Thyroid gland (tissue), 4 donors: Measurements from ENCODE around the gene FBXO24. TPM values are rescaled to one million over a fixed set of nuclear protein-coding genes. Genes with fewer than 3 reads are reported as not detected.

Experiments
- DNase-seq, 2 donors: peaks; one replicate each; pipeline ENCODE4 v3.0.0-alpha.2; 2019
- H3K27ac ChIP-seq, 3 donors: fragments of 200-600 bp; sonication (generic); 1 replicate in 2 of 3; 2 replicates in 1 of 3; pipeline ENCODE4 v1.5.1; 2016 to 2019; ENCODE audit warnings: mild to moderate bottlenecking in 1 of 3, moderate library complexity in 1 of 3
- H3K27me3 ChIP-seq: fragments of 200-600 bp; sonication (generic); one replicate; pipeline ENCODE4 v1.5.1; 2019
- H3K36me3 ChIP-seq, 2 donors: fragments of 200-600 bp; sonication (generic); one replicate each; pipeline ENCODE4 v1.5.1; 2016 to 2019
- H3K4me1 ChIP-seq, 2 donors: fragments of 200-600 bp; sonication (generic); one replicate each; pipeline ENCODE4 v1.5.1; 2017 to 2019
- H3K4me3 ChIP-seq, 3 donors: fragments of 200-600 bp; sonication (generic); replicated peaks in 1 of 3; 1 replicate in 2 of 3; 2 replicates in 1 of 3; pipeline ENCODE4 v1.5.1; 2016; ENCODE audit warnings: mild to moderate bottlenecking in 1 of 3
- H3K9me3 ChIP-seq: fragments of 200-600 bp; sonication (generic); one replicate; pipeline ENCODE4 v1.5.1; 2017
- CTCF ChIP-seq, 6 experiments: fragments of 200-600 bp in 3 of 6; fragments of 450-650 bp in 3 of 6; sonication (generic) in 3 of 6; IDR thresholded peaks; one replicate each; pipeline ENCODE4 v1.5.1; 2016 to 2019; ENCODE audit warnings: antibody characterized with exemption in 6 of 6, mild to moderate bottlenecking in 2 of 6, inconsistent platforms in 1 of 6, moderate library complexity in 1 of 6
- POLR2A ChIP-seq, 2 donors: fragments of 450-650 bp; IDR thresholded peaks; one replicate each; pipeline ENCODE4 v1.6.1; 2017; ENCODE audit warnings: antibody characterized with exemption in 2 of 2, mild to moderate bottlenecking in 2 of 2, moderate library complexity in 1 of 2
- WGBS, 2 donors: methylation state at CpG; one replicate each; pipeline ENCODE4 v1.1.5; 2017; 5-methylcytosine and 5-hydroxymethylcytosine counted together
- intact Hi-C: fragments of 100-400 bp; cut with DNase I; formaldehyde crosslinking; loops from one replicate; pipeline ENCODE4 v1.15.1; 2023
- total RNA-seq, 4 donors: library from RNA; depleted of rRNA; stranded (reverse); fragments of >200 nt; gene quantifications; one replicate each; pipeline ENCODE4 v1.2.3, GENCODE V29; 2016

FBXO24 gene
- total RNA-seq, 4 donors from 2014 or later, result 0.13 to 0.88 (median 0.50) TPM

GRCh38 chr7:100578246-100579183 is 7.6 kb upstream of the FBXO24 start:
- H3K9me3 ChIP-seq, result no peaks in the 10 kb centered on the region
- H3K36me3 ChIP-seq, result peaks cover 65 to 72% of the 10 kb centered on the region in 2 donors
- no peak overlapping the region for H3K4me3 ChIP-seq
- H3K27ac ChIP-seq, result no peak overlapping the region
- peaks cover 16% of the 10 kb centered on the region in 2 donors for H3K4me1 ChIP-seq
- no peak for DNase-seq
- intact Hi-C loops, result no loop called here
- no peaks in the 10 kb centered on the region for H3K27me3 ChIP-seq
- no peak for TF ChIP-seq CTCF (IDR thresholded peaks at IDR 0.05)
- TF ChIP-seq POLR2A (IDR thresholded peaks at IDR 0.05), result no peak
- WGBS, 2 donors, result 93 to 96% methylated on average over 21 to 23 of the region's 28 CpGs

- Histone ChIP-seq H3K27ac (no peak overlapping the region), H3K9me3 (no peaks in the 10 kb centered on the region), H3K36me3 (peaks cover 54 to 61% of the 10 kb centered on the region in 2 donors), H3K4me3 (no peak overlapping the region), H3K27me3 (no peaks in the 10 kb centered on the region), H3K4me1 (peaks cover 31 to 36% of the 10 kb centered on the region in 2 donors)
- DNase-seq, result no peak
- TF ChIP-seq CTCF (IDR thresholded peaks at IDR 0.05) (no peak), POLR2A (IDR thresholded peaks at IDR 0.05) (no peak)
- intact Hi-C loops, result no loop called here
- 85% methylated on average over 11 of the region's 11 CpGs for WGBS, 2 donors
Observed at GRCh38 chr7:100580466-100581283, 5.5 kb upstream of the FBXO24 start.

GRCh38 chr7:100582041-100582579 is 4.0 kb upstream of the FBXO24 start:
- H3K27ac ChIP-seq, result peak overlapping the region in 2 of 3 donors; percentile 10 to 37
- H3K4me3 ChIP-seq, result no peak overlapping the region
- intact Hi-C loops, result no loop called here
- no peaks in the 10 kb centered on the region for H3K9me3 ChIP-seq
- H3K4me1 ChIP-seq, result peaks cover 34 to 36% of the 10 kb centered on the region in 2 donors
- 56 to 60% methylated on average over 1 to 19 of the region's 20 CpGs for WGBS, 2 donors
- DNase-seq, result peak; percentile 92
- no peaks in the 10 kb centered on the region for H3K27me3 ChIP-seq
- TF ChIP-seq CTCF (IDR thresholded peaks at IDR 0.05) (no peak), POLR2A (IDR thresholded peaks at IDR 0.05) (no peak)
- H3K36me3 ChIP-seq, result peaks cover 41 to 47% of the 10 kb centered on the region in 2 donors

- H3K4me1 ChIP-seq, result peaks cover 36 to 37% of the 10 kb centered on the region in 2 donors
- no peak overlapping the region for H3K4me3 ChIP-seq
- no peaks in the 10 kb centered on the region for H3K9me3 ChIP-seq
- no peak for TF ChIP-seq CTCF (IDR thresholded peaks at IDR 0.05)
- TF ChIP-seq POLR2A (IDR thresholded peaks at IDR 0.05), result no peak
- WGBS, 2 donors, result 69 to 77% methylated on average over 11 of the region's 11 CpGs
- H3K27ac ChIP-seq, result peak overlapping the region in 2 of 3 donors; percentile 10 to 37
- no peaks in the 10 kb centered on the region for H3K27me3 ChIP-seq
- peaks cover 36 to 41% of the 10 kb centered on the region in 2 donors for H3K36me3 ChIP-seq
- intact Hi-C loops, result no loop called here
- no peak for DNase-seq
Observed at GRCh38 chr7:100582650-100583049, 3.5 kb upstream of the FBXO24 start.
